ENCODE measurements around the gene COX5B.
"Not testable (repeated sequence)": the region's sequence is repeated elsewhere in the genome, so short reads cannot be mapped to it uniquely, and the experiment has no call there.

Gene COX5B

GRCh38 chr2:97659256-97660043 is 13.6 kb downstream of the COX5B start:
- H3K4me1 ChIP-seq: no peaks in the 10 kb centered on the region
- H3K9me3 ChIP-seq: no peaks in the 10 kb centered on the region
- H3K4me3 ChIP-seq: no peak overlapping the region
- in situ Hi-C loops (cut with MboI; ENCODE audit: low sequenced_read_pairs): no loop called here
- no peaks in the 10 kb centered on the region for H3K27me3 ChIP-seq (ENCODE audit: low read depth)
- no peak for DNase-seq (ENCODE audit: low spot score in 2 of 2)
- H3K36me3 ChIP-seq (replicated peaks): peaks cover 34% of the 10 kb centered on the region

GRCh38 chr2:97660044-97660774 is 14.3 kb downstream of the COX5B start:
- H3K9me3 ChIP-seq: no peaks in the 10 kb centered on the region
- H3K4me3 ChIP-seq: no peak overlapping the region
- in situ Hi-C loops (cut with MboI; ENCODE audit: low sequenced_read_pairs): no loop called here
- no peaks in the 10 kb centered on the region for H3K4me1 ChIP-seq
- DNase-seq (ENCODE audit: low spot score in 2 of 2): no peak
- H3K27me3 ChIP-seq (ENCODE audit: low read depth): no peaks in the 10 kb centered on the region
- H3K36me3 ChIP-seq (replicated peaks): peaks cover 34% of the 10 kb centered on the region

- Histone ChIP-seq H3K9me3 (no peaks in the 10 kb centered on the region), H3K4me3 (no peak overlapping the region), H3K36me3 (replicated peaks) (peaks cover 34% of the 10 kb centered on the region), H3K27me3 (ENCODE audit: low read depth) (no peaks in the 10 kb centered on the region), H3K4me1 (no peaks in the 10 kb centered on the region)
- DNase-seq (ENCODE audit: low spot score in 2 of 2): no peak
- in situ Hi-C loops (cut with MboI; ENCODE audit: low sequenced_read_pairs): no loop called here
Measured at GRCh38 chr2:97660775-97661389, 15.0 kb downstream of the COX5B start.

DNA sequence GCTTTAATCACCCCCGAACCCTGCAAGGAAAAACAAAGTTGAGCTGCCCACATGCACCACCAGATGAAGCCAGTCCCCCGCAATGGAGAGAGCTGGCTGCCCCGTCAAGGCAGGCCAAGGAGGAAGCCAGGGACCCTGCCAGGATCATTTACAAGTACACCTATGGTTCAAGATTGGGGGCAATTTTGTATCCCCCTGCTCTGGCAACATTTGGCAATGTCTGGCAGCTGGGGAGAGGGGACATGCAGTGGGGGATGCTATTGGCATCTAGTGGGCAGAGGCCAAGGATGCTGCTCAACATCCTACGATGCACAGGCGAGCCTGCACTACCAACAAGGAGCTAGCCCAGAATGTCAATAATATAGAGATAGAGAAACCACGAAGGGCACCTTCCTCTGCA is 16.1 kb downstream of the COX5B start:
- in situ Hi-C loops (cut with MboI; ENCODE audit: low sequenced_read_pairs): no loop called here
- H3K4me1 ChIP-seq: no peaks in the 10 kb centered on the region
- H3K9me3 ChIP-seq: no peaks in the 10 kb centered on the region
- H3K4me3 ChIP-seq: no peak overlapping the region; the same call in 1 of the 2 replicates
- peaks cover 27% of the 10 kb centered on the region for H3K36me3 ChIP-seq (replicated peaks)
- DNase-seq (ENCODE audit: low spot score in 2 of 2): no peak
- no peaks in the 10 kb centered on the region for H3K27me3 ChIP-seq (ENCODE audit: low read depth)

DNA sequence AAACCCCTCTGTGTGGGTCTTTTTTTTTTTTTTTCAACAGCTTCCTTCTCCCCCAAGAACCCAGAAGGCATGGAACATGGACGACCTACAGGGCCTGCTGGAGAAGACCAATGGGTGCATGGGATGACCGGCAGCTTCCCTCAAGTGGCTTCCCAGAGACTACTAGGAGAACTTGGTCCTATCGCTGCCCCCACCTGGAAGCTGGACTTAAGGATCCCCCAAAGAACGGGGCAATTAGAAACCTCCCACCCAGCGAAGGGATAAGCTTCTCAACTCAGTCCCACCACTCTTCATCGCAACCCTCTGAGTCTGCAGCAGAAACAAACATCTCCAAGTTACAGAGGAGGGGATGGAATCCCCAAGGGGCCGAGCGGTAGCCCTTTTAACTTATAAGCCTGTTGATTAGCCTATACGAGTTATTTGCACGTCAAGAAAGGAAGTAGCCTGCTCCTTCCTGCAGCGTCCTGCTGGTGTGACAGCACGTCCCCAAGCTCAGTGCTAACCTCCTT is 16.6 kb downstream of the COX5B start:
- peak in 1 of 2 experiments; percentile 36 for DNase-seq (ENCODE audit: low spot score in 2 of 2)
- in situ Hi-C loops (cut with MboI; ENCODE audit: low sequenced_read_pairs): no loop called here
- Histone ChIP-seq H3K27me3 (ENCODE audit: low read depth) (no peaks in the 10 kb centered on the region), H3K9me3 (no peaks in the 10 kb centered on the region), H3K36me3 (replicated peaks) (peaks cover 22% of the 10 kb centered on the region), H3K4me1 (no peaks in the 10 kb centered on the region), H3K4me3 (peak overlapping the region; percentile 69)

GRCh38 chr2:97662895-97663625 is 17.2 kb downstream of the COX5B start:
- Histone ChIP-seq H3K4me1 (no peaks in the 10 kb centered on the region), H3K36me3 (replicated peaks) (peaks cover 17% of the 10 kb centered on the region), H3K4me3 (peak overlapping the region; percentile 69), H3K9me3 (no peaks in the 10 kb centered on the region), H3K27me3 (ENCODE audit: low read depth) (no peaks in the 10 kb centered on the region)
- DNase-seq (ENCODE audit: low spot score in 2 of 2): peak; percentile 51 to 80
- in situ Hi-C loops (cut with MboI; ENCODE audit: low sequenced_read_pairs): no loop called here

DNA sequence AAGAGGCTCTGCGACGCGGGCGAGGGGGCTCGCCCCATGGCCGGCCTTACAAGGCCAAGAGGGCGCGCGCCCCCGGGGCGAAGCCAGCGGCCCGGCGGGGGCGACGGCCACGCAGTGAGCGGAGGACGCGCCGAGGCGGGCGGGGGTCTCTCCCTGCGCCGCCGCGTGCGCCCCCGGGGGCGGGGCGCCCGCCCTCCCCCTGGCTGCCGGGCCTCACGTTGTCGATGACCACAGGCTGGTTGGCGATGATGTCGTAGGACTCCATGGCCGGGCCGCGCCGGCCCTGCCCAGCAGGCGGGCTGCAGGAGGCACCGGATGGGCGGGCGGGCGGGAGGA is 17.7 kb downstream of the COX5B start:
- no peaks in the 10 kb centered on the region for H3K9me3 ChIP-seq
- in situ Hi-C loops (cut with MboI; ENCODE audit: low sequenced_read_pairs): no loop called here

DNA sequence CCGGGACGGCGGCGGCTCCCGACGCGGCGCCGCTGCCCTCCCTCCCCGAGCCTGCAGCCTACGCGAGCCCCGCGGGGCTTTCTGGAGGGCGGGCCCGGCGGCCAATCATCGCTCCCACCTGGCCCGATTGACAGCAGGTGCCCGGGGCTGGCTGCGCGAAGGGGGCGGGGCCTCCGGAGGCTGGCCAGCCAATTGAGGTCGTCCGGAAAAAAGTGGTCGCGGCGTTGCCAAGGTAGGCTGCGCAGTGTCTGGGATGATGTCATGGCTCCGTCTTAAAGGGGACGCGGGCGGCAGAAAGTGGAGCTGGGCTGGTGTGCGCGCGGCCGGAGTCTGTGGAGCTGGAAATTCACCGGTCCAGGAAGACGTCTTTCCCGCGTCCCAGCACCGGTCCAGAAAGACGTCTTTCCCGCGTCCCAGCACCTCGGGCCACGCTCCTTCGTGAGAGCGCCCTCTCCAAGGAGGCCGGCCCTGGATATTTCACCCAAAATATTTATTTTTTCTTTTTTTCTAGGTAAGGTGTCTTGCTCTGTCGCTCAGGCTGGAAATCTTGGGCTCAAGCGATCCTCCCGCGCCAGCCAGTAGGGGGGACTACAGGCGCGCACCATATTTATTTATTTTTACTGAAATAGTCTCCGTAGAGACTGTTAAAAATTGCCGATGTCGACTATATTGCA is 18.2 kb downstream of the COX5B start, which contains the start of gene ACTR1B:
TSS of gene ACTR1B (minus strand) at position 83 of the 674 bp plus-strand sequence. CDS start 154 bp downstream, outside the sequence.
- peaks cover 10% of the 10 kb centered on the region for H3K36me3 ChIP-seq (replicated peaks)
- H3K27me3 ChIP-seq (ENCODE audit: low read depth): no peaks in the 10 kb centered on the region
- no peaks in the 10 kb centered on the region for H3K4me1 ChIP-seq
- no peaks in the 10 kb centered on the region for H3K9me3 ChIP-seq
- H3K4me3 ChIP-seq: peak within 1 kb of the TSS; percentile 69
- peak; percentile 96 to 98 for DNase-seq (ENCODE audit: low spot score in 2 of 2)
- in situ Hi-C loops (cut with MboI; ENCODE audit: low sequenced_read_pairs): no loop called here

More for the DNA sequence above, 17.7 kb downstream of the COX5B start:
- peak overlapping the region; percentile 69 for H3K4me3 ChIP-seq
- no peak for DNase-seq (ENCODE audit: low spot score in 2 of 2)
- H3K4me1 ChIP-seq: no peaks in the 10 kb centered on the region
- H3K36me3 ChIP-seq (replicated peaks): peaks cover 13% of the 10 kb centered on the region
- H3K27me3 ChIP-seq (ENCODE audit: low read depth): no peaks in the 10 kb centered on the region

DNA sequence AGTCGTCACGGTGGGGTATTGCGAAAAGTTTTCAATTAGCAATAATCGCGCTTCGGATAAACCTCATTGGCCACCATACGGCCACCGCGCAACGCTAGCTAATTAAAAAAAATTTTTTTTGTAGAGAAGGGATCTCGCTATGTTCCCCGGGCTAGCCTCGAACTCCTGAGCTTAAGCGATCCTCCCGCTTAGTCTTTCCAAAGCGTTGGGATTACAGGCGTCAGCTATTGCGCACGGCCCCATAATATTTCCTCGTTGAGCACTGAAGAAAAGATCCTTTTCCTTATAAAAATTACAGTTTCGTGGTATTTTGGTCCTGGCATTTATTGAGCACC is 18.7 kb downstream of the COX5B start:
- peak in 1 of 2 experiments; percentile 49 for DNase-seq (ENCODE audit: low spot score in 2 of 2)
- Histone ChIP-seq H3K36me3 (replicated peaks) (peaks cover 7% of the 10 kb centered on the region), H3K9me3 (no peaks in the 10 kb centered on the region), H3K4me3 (peak overlapping the region; percentile 69), H3K27me3 (ENCODE audit: low read depth) (no peaks in the 10 kb centered on the region), H3K4me1 (no peaks in the 10 kb centered on the region)
- in situ Hi-C loops (cut with MboI; ENCODE audit: low sequenced_read_pairs): no loop called here

GRCh38 chr2:97669448-97669847 is 23.6 kb downstream of the COX5B start, which contains the start of gene C2orf92:
TSS of gene C2orf92 (plus strand) at chr2:97669713. CDS start at chr2:97669789, 76 bp downstream.
- Histone ChIP-seq H3K9me3 (no peaks in the 10 kb centered on the region), H3K4me3 (no peak within 1 kb of the TSS), H3K36me3 (replicated peaks) (no peaks in the 10 kb centered on the region; the same call in 1 of the 2 replicates), H3K4me1 (no peaks in the 10 kb centered on the region), H3K27me3 (ENCODE audit: low read depth) (no peaks in the 10 kb centered on the region)
- DNase-seq (ENCODE audit: low spot score in 2 of 2): no peak
- in situ Hi-C loops (cut with MboI; ENCODE audit: low sequenced_read_pairs): no loop called here

GRCh38 chr2:97670471-97670870 is 24.6 kb downstream of the COX5B start:
- in situ Hi-C loops (cut with MboI; ENCODE audit: low sequenced_read_pairs): no loop called here
- no peaks in the 10 kb centered on the region; the same call in 1 of the 2 replicates for H3K36me3 ChIP-seq (replicated peaks)
- H3K9me3 ChIP-seq: no peaks in the 10 kb centered on the region
- no peaks in the 10 kb centered on the region for H3K27me3 ChIP-seq (ENCODE audit: low read depth)
- H3K4me3 ChIP-seq: no peak overlapping the region
- H3K4me1 ChIP-seq: no peaks in the 10 kb centered on the region
- no peak for DNase-seq (ENCODE audit: low spot score in 2 of 2)

DNA sequence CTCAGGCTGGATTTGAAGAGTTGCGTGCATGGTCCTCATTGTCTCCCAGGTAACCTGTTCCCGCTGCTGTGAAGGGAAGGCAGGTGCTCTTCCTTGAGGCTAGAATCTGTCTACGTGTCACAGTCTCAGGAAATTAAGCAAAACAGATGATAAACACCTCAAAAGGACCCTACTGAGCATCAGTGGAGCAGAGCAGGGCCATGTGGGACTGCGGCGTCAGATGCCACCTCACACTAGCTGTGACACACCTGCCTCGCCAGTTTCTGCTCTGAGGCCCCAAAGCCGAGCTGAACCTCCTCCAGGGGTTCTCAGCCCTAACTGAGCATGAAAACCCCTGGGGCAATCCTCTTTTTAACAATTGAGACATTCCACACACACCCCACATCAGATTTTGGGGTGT is 25.7 kb downstream of the COX5B start:
- in situ Hi-C loops (cut with MboI; ENCODE audit: low sequenced_read_pairs): no loop called here
- Histone ChIP-seq H3K27me3 (ENCODE audit: low read depth) (no peaks in the 10 kb centered on the region), H3K4me3 (no peak overlapping the region), H3K4me1 (no peaks in the 10 kb centered on the region), H3K9me3 (no peaks in the 10 kb centered on the region), H3K36me3 (replicated peaks) (no peaks in the 10 kb centered on the region; the same call in 1 of the 2 replicates)
- no peak for DNase-seq (ENCODE audit: low spot score in 2 of 2)

DNA sequence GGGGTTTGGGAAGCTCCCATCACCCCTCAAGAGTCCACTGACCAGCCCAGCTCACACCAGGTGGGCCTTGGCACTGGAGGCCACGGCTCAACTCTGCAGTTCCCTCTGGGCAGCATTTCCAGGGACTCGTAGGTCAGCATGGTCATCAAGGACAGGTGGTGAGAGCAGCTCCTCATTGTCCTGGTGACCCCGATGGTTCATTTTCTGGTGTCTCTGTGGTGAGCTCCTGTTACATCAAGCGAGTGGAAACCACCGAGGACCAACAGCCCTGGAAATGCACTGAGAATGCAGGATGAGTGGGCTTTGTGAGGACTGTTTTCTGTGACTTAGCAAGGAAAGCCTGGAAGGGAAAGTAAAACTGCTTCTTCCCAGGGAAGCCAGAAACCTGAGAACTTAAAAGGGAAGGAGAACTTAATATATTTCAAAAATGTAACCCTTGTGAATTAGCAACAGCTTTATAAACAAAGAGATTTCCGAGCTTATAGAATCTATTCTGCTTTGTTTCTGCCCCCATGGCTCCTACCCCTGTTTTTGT is 26.8 kb downstream of the COX5B start:
- H3K4me1 ChIP-seq; H3K9me3 ChIP-seq; in situ Hi-C loops (cut with MboI; ENCODE audit: low sequenced_read_pairs); H3K27me3 ChIP-seq (ENCODE audit: low read depth); DNase-seq (ENCODE audit: low spot score in 2 of 2); H3K36me3 ChIP-seq (replicated peaks); H3K4me3 ChIP-seq: not testable (repeated sequence)

Data from HAP-1 (cell line).